Lower leg skin (tissue), 4 donors: ENCODE results near the gene ZNF35. TPM values are rescaled to one million over a fixed set of nuclear protein-coding genes. Genes with fewer than 3 reads are reported as not detected.

ENCODE experiments used
- DNase-seq, 2 donors: peaks; one replicate each; pipeline ENCODE4 v3.0.0-alpha.2; 2019; ENCODE audit warnings: low spot score in 2 of 2
- H3K4me3 ChIP-seq: fragments of 200-600 bp; sonication (generic); 2 replicates; pipeline ENCODE4 v1.5.1; 2017; ENCODE audit warnings: mild to moderate bottlenecking, low read depth; ENCODE audit not compliant: poor library complexity, severe bottlenecking
- POLR2A ChIP-seq, 2 donors: fragments of 450-650 bp; IDR thresholded peaks; one replicate each; pipeline ENCODE4 v1.6.1; 2016 to 2017; ENCODE audit warnings: antibody characterized with exemption in 2 of 2, mild to moderate bottlenecking in 1 of 2, moderate library complexity in 1 of 2
- WGBS, 2 donors: methylation state at CpG; one replicate each; pipeline ENCODE4 v1.1.5; 2018; 5-methylcytosine and 5-hydroxymethylcytosine counted together
- intact Hi-C: fragments of 100-400 bp; cut with DNase I; formaldehyde crosslinking; loops from one replicate; pipeline ENCODE4 v1.15.0; 2023; ENCODE audit warnings: low total_unique reads
- total RNA-seq, 4 donors: library from RNA; depleted of rRNA; stranded (reverse); fragments of >200 nt; gene quantifications; one replicate each; pipeline ENCODE4 v1.1.0, GENCODE V29; 2016
- TF ChIP-seq, protein P1 (sequence below), 3 donors: fragments of 450-650 bp; IDR thresholded peaks; one replicate each; pipeline ENCODE4 v1.5.1; 2016; ENCODE audit warnings: antibody characterized with exemption in 3 of 3, mild to moderate bottlenecking in 3 of 3, moderate library complexity in 2 of 3

Gene ZNF35
- total RNA-seq, 4 donors from 2014 or later = 4.1 to 19.0 (median 9.1) TPM

DNA sequence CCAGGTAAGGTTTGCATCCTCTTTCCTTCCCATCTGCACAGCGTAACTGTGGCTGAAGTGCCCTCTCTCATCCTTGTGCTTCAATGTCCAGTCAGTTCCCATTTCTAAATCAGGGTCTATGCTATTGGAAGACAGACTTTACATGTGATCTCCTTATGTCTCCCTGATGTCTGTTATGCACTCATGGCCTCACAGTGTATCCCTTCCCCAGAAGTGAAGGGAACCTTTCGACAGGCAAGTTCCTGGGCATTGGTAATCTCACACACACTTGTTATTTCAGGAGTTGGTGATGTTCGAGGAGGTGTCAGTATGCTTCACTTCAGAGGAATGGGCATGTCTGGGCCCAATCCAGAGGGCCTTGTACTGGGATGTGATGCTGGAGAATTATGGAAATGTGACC is 16.3 kb upstream of the ZNF35 start:
- 92 to 96% methylated on average over 3 of the region's 3 CpGs for WGBS, 2 donors
- DNase-seq = no peak
- intact Hi-C loops = no loop called here

DNA sequence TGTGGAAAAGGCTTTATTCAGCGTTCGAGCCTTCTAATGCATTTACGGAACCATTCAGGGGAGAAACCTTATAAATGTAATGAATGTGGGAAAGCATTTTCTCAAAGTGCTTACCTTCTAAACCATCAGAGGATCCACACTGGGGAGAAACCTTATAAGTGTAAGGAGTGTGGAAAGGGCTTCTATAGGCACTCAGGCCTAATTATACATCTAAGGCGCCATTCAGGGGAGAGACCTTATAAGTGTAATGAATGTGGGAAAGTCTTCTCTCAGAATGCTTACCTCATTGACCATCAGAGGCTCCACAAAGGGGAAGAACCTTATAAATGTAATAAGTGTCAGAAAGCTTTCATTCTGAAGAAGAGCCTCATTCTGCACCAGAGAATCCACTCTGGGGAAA is 6.2 kb upstream of the ZNF35 start:
- TF ChIP-seq, protein P1, sequence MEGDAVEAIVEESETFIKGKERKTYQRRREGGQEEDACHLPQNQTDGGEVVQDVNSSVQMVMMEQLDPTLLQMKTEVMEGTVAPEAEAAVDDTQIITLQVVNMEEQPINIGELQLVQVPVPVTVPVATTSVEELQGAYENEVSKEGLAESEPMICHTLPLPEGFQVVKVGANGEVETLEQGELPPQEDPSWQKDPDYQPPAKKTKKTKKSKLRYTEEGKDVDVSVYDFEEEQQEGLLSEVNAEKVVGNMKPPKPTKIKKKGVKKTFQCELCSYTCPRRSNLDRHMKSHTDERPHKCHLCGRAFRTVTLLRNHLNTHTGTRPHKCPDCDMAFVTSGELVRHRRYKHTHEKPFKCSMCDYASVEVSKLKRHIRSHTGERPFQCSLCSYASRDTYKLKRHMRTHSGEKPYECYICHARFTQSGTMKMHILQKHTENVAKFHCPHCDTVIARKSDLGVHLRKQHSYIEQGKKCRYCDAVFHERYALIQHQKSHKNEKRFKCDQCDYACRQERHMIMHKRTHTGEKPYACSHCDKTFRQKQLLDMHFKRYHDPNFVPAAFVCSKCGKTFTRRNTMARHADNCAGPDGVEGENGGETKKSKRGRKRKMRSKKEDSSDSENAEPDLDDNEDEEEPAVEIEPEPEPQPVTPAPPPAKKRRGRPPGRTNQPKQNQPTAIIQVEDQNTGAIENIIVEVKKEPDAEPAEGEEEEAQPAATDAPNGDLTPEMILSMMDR (IDR thresholded peaks at IDR 0.05) = no peak
- DNase-seq = no peak
- WGBS, 2 donors = 94 to 96% methylated on average over 4 of the region's 4 CpGs
- H3K4me3 ChIP-seq = no peak overlapping the region
- intact Hi-C loops = no loop called here

More for the DNA sequence above, 16.3 kb upstream of the ZNF35 start:
- TF ChIP-seq POLR2A (IDR thresholded peaks at IDR 0.05) = no peak
- TF ChIP-seq, protein P1 (IDR thresholded peaks at IDR 0.05) = no peak
- H3K4me3 ChIP-seq = no peak overlapping the region

DNA sequence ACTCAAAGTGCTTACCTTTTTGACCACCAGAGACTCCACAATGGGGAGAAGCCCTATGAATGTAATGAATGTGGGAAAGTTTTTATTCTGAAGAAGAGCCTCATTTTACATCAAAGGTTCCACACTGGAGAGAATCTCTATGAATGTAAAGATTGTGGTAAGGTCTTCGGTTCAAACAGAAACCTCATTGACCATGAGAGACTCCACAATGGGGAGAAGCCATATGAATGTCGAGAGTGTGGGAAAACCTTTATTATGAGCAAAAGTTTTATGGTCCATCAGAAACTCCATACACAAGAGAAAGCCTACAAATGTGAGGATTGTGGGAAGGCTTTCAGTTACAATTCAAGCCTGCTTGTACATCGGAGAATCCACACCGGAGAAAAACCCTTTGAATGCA is 5.5 kb upstream of the ZNF35 start:
- intact Hi-C loops = no loop called here
- no peak overlapping the region for H3K4me3 ChIP-seq
- TF ChIP-seq POLR2A (IDR thresholded peaks at IDR 0.05) = no peak
- TF ChIP-seq, protein P1 (IDR thresholded peaks at IDR 0.05) = no peak
- no peak for DNase-seq
- 97 to 99% methylated on average over 4 of the region's 4 CpGs for WGBS, 2 donors

DNA sequence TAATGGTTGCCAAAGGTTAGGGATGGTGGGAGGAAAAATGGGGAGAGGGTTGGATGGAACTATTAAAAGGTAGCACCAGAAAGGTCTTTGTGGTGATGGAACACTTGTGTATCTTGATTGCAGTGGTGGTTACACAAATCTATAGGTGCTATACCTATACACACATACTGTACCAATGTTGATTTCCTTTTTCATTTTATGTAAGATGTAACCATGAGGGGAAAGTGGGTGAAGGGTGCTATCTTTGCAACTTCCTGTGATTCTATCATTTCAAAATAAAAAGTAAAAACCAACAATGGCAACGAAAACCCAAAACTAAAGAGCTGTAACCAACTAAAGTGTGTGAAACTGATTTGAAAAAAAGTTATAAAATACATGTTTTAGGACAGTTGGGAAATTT is 761 bp upstream of the ZNF35 start:
- H3K4me3 ChIP-seq = no peak overlapping the region
- 83 to 96% methylated on average over 1 of the region's 1 CpG for WGBS, 2 donors
- TF ChIP-seq POLR2A (IDR thresholded peaks at IDR 0.05) = no peak
- TF ChIP-seq, protein P1 (IDR thresholded peaks at IDR 0.05) = no peak
- no peak for DNase-seq
- intact Hi-C loops = no loop called here

DNA sequence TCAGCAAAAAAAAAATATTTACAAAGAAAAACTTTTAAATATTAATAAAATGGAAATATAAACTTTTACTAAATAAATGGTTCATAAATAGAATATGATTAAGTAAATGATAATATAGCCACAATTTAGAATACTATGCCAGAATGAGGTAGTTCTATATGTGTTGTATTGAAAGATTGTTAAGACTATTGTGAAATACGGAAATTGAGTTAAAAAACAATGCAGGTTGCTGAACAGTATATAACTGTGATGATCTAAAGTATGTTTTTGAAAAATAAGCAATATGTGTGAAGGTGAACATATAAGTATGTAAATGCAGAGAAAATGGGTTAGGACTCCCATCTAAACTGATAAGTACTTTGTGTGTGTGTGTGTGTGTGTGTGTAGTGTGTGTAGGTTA is 1.2 kb downstream of the ZNF35 start:
- no peak for DNase-seq
- WGBS, 2 donors = 85 to 89% methylated on average over 1 of the region's 1 CpG
- H3K4me3 ChIP-seq = no peak overlapping the region
- TF ChIP-seq, protein P1 (IDR thresholded peaks at IDR 0.05) = no peak
- TF ChIP-seq POLR2A (IDR thresholded peaks at IDR 0.05) = no peak
- intact Hi-C loops = no loop called here

DNA sequence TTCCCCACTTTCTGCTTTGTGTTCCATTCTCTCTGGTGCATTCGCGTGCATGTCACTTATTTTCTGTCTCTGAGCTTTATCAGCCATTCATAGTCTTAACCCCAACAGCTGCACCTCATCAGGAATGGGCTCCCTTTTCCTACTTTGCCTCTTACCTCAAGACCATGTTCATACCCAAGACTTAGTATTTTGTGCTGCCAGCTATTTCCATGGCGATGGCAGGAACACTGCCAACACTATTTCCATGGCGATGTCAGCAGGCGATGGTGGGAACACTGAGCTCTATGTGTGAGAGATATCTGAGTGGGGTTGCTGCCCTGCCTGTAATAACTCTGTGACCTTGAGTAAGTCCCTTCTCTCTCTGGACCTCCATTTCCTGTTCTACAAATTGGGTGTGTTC is 5.5 kb downstream of the ZNF35 start:
- intact Hi-C loops = no loop called here
- 96 to 97% methylated on average over 5 of the region's 5 CpGs for WGBS, 2 donors
- TF ChIP-seq, protein P1 (IDR thresholded peaks at IDR 0.05) = no peak
- DNase-seq = no peak
- no peak overlapping the region for H3K4me3 ChIP-seq
